NCI-H524 (cell line): ENCODE data around the gene TFDP2.
"Not testable (repeated sequence)": the region's sequence is repeated elsewhere in the genome, so short reads cannot be mapped to it uniquely, and the experiment has no call there.

Source experiments
- DNase-seq, 2 experiments: peaks; one replicate each; lab custom pipeline; 2025; lab: John Stamatoyannopoulos, UW

TFDP2 gene

GRCh38 chr3:141926929-141927328, 222.4 kb downstream of the TFDP2 start:
- DNase-seq: no peak

GRCh38 chr3:141925677-141926076, 223.7 kb downstream of the TFDP2 start:
- not testable (repeated sequence) for DNase-seq

- no peak for DNase-seq
Observed at GRCh38 chr3:141921316-141921715, 228.0 kb downstream of the TFDP2 start.

GRCh38 chr3:141920701-141921100, 228.6 kb downstream of the TFDP2 start:
- peak in 1 of 2 experiments; percentile 48 for DNase-seq

- DNase-seq: no peak
Observed at GRCh38 chr3:141915766-141916165, 233.6 kb downstream of the TFDP2 start.

- no peak for DNase-seq
Observed at GRCh38 chr3:141915016-141915415, 234.3 kb downstream of the TFDP2 start.

GRCh38 chr3:141914311-141914710, 235.0 kb downstream of the TFDP2 start:
- DNase-seq: no peak

- DNase-seq: peak; percentile 48 to 68
Observed at GRCh38 chr3:141913150-141913811, 236.1 kb downstream of the TFDP2 start.

GRCh38 chr3:141909986-141910385, 239.4 kb downstream of the TFDP2 start:
- DNase-seq: not testable (repeated sequence)

GRCh38 chr3:141909408-141909807, 239.9 kb downstream of the TFDP2 start:
- DNase-seq: no peak

GRCh38 chr3:141905129-141905528, 244.2 kb downstream of the TFDP2 start:
- no peak for DNase-seq

- no peak for DNase-seq
Observed at GRCh38 chr3:141904203-141904602, 245.1 kb downstream of the TFDP2 start.

GRCh38 chr3:141901914-141902313, 247.4 kb downstream of the TFDP2 start:
- DNase-seq: no peak

- DNase-seq: no peak
Observed at GRCh38 chr3:141900343-141900742, 249.0 kb downstream of the TFDP2 start.

- DNase-seq: no peak
Observed at GRCh38 chr3:141898908-141899307, 250.4 kb downstream of the TFDP2 start.

- no peak for DNase-seq
Observed at GRCh38 chr3:141895731-141896130, 253.6 kb downstream of the TFDP2 start.

- DNase-seq: no peak
Observed at GRCh38 chr3:141894524-141895176, 254.7 kb downstream of the TFDP2 start.
